Right lobe of liver (tissue), 4 donors: Measurements from ENCODE around the gene KAT7.

Source experiments
- CTCF ChIP-seq, 4 donors: fragments of 200-600 bp in 3 of 4; fragments of 450-650 bp in 1 of 4; IDR thresholded peaks; one replicate each; pipeline versions ENCODE4 v1.5.1 to v1.8.0; 2016 to 2022; ENCODE audit warnings: antibody characterized with exemption in 4 of 4, mild to moderate bottlenecking in 2 of 4
- POLR2A ChIP-seq: fragments of 450-650 bp; IDR thresholded peaks from one replicate; pipeline ENCODE4 v1.6.1; 2017; ENCODE audit warnings: antibody characterized with exemption, mild to moderate bottlenecking
- donor health status: DM: no; HTN: no; CAD: no.
- donor health status: DM: no; HTN: no; CAD: no.
- donor health status: DM: no; HTN: yes; CAD: no.

GRCh38 chr17:49829026-49829425, 40.5 kb downstream of the KAT7 start:
- TF ChIP-seq POLR2A, result no peak
- TF ChIP-seq CTCF (IDR thresholded peaks at IDR 0.05), result no peak
